ENCODE measurements around the gene SUGCT.

GRCh38 chr7:40629891-40630290, 495.1 kb downstream of the SUGCT start:
- no peak for TF ChIP-seq CEBPB (IDR thresholded peaks at IDR 0.05)
- no peak for TF ChIP-seq MAX (IDR thresholded peaks at IDR 0.05)
- no peak for TF ChIP-seq EP300 (IDR thresholded peaks at IDR 0.05; ENCODE audit: borderline replicate concordance)
- TF ChIP-seq TEAD4 (IDR thresholded peaks at IDR 0.05) = no peak
- TF ChIP-seq TAF1 (IDR thresholded peaks at IDR 0.05; ENCODE audit: low read depth) = no peak
- TF ChIP-seq REST (IDR thresholded peaks at IDR 0.05; ENCODE audit: low read depth) = no peak
- no peak for TF ChIP-seq TCF12 (IDR thresholded peaks at IDR 0.05; ENCODE audit: low read depth)
- TF ChIP-seq YY1 (IDR thresholded peaks at IDR 0.05; ENCODE audit: low read depth) = no peak
- no peak for TF ChIP-seq NFIC (IDR thresholded peaks at IDR 0.05)
- TF ChIP-seq FOXM1 (IDR thresholded peaks at IDR 0.05; ENCODE audit: borderline replicate concordance, low read depth) = no peak

Data from Ishikawa (cell line).